T-helper 9 cell (primary cell): ENCODE measurements around the gene ZC3H7B.
A peak's percentile ranks its signal among the peaks of the same experiment; 100 is the strongest.

ENCODE experiments used
- DNase-seq: peaks from one replicate; pipeline ENCODE4 v3.0.0-alpha.2; 2020

Gene ZC3H7B

DNA sequence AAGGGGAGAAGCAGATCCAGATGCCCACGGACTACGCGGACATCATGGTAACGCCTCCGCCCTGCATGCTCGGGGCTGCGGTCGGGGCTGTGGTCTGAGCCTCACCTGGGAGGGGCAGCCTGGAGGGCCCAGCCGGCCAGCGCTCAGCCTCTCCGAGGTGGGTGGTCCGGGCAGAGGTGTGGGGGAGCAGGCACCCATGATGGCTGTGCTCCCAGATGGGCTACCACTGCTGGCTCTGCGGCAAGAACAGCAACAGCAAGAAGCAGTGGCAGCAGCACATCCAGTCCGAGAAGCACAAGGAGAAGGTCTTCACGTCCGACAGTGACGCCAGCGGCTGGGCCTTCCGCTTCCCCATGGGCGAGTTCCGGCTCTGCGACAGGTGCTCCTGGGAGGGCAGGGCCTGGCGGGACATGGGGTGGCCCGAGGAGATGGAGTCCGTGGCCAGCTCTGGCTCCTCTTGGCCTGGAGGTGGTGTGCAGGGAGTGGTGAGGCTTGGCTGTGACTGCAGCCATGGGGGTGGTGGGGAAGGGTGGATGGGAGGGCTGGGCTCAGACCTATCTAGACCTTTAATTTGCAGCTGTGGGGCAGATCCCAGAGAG lies 55.2 kb downstream of the ZC3H7B start:
- DNase-seq = no peak

DNA sequence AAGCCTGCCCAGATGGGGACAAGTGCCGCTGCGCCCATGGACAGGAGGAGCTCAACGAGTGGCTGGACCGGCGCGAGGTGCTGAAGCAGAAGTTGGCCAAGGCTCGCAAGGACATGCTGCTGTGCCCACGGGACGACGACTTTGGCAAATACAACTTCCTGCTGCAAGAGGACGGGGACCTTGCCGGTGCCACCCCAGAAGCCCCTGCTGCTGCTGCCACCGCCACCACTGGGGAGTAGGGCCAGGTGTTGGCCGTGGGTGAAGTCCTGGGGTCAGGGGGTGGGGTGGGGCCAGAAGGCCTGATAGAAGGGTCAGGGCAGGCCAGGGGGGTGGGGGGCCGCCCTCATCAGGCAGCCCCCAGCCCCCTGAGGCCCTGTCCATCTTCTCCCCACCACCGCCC lies 55.9 kb downstream of the ZC3H7B start:
- no peak for DNase-seq

DNA sequence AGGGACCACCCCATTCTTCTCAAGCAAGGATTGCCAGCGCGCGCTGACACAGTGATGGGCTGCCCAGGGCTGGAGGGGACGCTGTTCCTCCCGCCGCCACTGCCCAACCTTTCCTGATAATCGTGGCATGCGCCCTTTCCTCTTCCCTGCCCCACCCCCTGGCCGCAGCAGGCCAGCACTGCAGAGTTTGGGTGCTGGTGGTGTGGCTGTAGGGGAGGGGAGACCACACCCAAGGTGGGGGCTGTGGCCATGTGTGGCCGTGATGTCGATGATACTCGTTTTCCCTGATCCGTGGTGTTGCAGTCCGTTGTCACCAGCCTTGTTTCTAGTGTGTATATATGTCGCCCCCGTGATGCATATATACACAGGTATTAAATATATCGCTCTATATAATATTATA lies 57.6 kb downstream of the ZC3H7B start:
- no peak for DNase-seq

DNA sequence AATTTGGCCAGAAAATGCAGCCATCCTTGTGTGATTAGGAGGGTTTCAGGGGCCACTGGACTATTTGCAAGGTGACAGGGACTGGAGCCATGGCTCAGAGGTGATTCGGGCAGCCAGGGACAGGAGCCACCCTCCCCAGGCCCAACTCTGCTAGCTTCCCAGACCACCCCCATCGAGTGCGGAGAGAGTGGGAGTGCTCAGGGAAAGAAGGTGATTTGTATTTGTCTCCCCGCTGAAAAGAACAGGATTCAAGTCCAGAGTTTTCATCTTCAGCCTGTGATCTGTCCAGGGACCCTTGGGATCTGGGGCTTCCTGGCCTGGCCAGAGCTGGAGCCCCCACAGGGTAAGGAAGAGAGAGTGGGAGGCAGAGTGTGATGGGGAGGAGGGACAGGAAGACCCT lies 58.1 kb downstream of the ZC3H7B start:
- DNase-seq = no peak

DNA sequence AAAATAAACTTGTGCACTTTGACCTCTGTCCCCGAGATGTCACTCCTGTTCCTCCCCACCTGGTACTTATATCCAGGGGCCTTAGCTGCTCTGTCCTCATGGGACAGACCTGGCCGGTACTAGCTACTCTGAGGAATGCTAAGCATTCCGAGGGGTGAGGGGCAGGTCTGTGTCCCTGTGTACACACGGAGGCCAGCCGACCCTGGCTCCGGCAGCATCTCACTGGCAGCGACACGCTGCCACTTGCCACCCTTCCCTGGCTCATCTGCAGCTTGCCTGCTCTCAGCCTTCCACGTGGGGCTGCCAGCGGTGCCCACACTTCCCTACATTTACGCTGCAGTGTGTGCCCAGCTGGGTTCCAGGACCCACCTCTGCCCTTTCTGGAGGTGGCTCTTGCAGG lies 58.8 kb downstream of the ZC3H7B start:
- DNase-seq = no peak

DNA sequence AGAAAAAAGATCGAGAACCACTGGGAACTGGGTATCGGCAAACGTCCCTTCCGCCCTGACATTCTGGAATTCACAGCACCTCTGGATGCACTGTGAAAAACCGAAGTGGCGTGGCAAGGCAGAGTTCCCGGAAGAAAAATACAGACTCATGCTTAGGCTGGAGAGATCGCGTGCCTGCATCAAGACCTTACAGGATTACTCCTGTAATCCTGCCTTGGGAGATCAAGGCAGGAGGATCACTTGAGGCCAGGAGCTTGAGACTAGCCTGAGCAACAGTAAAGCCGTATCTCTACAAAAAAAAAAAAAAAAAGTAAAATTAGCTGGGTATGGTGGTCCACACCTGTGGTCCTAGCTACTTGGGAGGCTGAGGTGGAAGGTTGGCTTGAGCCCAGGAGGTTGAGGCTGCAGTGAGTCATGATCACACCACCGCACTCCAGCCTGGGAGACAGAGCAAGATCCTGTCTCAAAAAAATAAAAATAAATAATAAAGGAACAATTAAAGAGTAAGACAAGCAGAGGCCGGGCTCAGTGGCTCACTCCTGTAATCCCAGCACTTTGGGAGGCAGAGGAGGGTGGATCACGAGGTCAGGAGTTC lies 60.5 kb downstream of the ZC3H7B start:
- no peak for DNase-seq

DNA sequence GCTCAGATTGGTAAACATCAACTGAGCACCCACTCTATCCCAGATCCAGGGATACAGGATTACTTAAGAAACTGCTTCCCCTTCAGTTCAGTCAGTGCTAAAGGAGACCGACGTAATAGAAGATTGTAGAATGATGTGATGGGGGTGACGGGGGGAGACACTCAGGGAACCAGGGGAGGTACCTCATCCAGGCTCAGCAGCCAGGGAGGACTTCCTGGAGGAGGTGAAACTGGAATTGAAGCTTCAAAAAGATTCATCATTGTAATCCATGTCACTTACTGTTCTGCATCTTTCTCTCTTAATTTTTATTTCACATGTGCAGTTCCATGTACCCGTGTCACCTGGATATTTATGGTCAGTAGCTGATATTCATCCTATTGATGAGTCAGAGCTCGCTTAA lies 61.3 kb downstream of the ZC3H7B start:
- DNase-seq = no peak

DNA sequence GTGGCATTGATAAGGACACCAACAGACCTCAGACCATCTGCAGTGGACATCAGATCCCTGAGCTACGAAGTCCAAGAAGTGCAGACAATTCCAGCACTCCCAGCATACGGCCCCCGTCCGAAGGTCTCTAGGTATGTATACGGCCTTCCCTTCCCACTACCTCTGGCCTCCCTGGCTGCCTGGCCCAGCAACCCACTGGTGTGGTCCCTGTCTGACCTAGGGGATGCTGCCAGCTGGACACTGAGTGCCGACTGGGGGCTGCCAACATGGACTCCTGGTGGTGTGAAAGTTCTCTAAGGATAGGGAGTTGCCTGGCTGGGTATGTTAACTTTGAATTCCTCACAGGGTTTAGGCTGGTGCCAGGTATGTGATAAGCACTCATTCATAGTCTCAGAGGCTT lies 62.9 kb downstream of the ZC3H7B start:
- no peak for DNase-seq

DNA sequence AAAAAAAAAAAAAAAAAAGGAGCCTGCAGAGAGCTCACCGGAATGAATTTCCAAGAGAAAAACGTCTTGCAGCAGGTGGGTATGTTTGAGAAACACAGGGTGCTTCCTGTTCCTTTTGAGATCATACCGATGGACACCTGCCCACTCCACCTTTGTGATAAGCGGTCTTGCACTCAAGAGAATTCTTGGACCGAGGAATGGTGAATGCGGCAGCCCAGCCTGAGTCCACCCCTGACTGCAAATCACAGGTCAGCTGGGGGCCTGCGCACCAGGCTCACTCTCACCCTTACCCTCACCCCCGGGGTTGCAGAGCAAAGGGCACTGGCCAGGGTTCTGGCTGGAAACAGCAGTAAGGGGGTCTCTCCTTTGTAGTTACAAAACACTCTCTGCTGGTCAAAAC lies 63.6 kb downstream of the ZC3H7B start:
- DNase-seq = no peak

DNA sequence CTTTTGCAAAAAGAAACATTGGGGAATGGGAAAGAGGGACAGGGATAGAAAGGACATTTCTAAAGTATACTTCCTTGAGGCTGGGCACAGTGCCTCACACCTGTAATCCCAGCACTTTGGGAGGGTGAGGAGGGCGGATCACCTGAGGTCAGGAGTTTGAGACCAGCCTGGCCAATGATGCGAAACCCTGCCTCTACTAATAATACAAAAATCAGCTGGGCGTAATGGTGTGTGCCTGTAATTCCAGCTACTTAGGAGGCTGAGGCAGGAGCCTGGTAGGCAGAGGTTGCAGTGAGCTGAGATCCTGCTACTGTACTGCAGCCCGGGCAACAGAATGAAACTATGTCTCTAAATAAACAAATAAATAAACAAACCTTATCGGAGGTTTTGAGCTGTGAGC lies 64.1 kb downstream of the ZC3H7B start:
- no peak for DNase-seq

DNA sequence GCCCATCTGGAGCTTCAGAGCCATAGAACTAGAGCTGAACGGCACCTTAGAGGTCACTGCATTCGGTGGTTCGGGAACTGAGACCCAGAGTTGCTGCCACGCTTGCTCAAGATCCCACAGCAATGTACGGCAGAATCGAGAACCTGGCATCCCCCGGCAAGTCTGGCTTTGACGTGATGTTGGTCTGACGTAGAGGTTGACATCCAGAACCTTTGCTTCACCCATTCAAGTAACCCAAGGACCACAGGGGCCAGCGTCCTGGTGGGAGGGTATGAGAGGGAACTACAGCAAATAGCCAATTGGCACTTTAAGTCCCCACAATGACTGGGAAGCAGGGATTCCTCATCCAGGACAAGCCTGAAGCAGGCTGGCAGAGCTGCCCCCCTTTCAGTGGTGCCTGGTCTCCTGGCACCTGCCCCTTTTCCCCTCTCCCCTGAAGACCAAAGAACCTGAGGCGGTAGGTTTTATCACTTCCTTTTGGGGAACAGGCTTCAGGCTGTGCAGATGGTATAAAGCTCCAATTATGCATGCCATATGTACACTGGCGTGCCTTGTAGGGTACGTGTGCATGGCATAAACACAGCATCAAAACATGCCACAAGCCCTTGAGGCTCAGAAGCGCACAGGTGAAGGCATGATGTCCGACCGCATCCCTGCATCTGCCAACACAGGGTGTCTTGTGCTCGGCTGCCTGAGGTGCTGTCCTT lies 65.2 kb downstream of the ZC3H7B start:
- no peak for DNase-seq

DNA sequence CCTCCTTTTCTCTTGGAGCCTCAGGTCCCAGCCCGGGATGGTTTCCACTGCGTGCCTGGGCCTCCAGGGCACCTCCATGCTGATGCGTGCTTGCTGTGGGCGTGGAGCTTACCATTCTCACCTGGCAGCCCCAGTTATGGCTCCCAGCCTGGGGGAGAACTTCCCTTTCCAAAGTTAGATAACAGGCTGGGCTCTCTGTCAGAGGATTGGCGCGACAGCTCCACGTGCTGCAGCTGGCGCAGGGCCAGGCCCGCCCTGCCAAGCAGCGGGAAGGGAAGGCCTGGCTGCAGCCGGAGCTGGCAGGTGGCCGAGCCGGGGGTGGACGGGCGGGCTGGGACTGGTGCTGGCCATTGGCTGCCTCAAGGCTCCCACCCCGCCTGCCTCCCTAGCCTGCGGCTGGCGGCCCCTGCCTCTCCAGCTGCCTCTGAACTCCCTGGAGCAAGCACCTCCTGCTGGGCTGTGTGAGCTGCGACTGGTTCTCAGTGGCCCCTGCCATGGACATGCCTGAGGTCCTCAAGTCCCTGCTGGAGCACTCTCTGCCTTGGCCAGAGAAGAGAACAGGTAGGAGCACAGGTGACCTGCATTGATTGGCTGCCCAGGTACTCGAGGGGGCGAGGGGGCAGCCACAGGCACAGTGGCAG lies 65.8 kb downstream of the ZC3H7B start:
- DNase-seq = no peak

DNA sequence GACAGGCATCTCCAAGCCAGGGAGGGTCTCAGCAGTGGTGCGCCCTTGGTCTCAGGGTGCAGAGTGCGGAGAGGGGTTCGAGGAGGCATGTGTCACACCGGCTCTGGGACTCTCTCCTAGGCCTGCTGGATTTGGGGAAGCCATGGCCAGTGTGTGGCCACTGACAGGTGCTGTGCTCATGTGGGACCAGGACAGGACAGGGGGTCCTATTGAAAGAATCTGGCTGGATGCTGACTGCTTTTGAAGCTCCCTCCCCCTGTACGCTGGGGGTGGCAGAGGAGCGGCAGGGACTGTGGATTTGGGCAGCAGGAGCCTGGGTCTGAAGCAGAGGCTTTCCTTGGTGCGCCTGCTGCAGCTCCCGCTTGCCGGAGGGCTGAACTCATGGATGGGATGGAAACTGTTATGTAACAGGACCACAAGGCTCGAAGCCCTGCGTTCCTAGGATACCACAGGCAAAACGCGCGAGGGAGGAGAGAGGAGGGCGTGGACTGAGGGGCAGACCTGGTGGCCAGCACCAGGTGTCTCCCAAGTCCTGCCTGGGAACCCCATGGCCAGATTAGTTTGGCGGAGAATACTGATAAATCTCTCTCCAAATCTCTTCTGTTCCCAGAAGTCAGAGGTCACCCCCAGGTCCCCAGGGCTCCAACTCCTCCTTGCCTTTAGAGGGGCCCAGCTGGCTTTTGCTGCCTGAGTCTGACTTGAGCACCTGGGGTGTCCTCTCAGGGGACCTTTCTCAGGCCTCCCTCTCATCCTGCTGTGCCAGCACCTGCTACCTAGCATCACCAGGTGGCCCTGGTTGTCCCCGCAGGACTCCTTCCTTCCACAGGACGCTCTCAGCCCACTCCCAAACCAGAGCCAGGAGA lies 66.6 kb downstream of the ZC3H7B start:
- no peak for DNase-seq

DNA sequence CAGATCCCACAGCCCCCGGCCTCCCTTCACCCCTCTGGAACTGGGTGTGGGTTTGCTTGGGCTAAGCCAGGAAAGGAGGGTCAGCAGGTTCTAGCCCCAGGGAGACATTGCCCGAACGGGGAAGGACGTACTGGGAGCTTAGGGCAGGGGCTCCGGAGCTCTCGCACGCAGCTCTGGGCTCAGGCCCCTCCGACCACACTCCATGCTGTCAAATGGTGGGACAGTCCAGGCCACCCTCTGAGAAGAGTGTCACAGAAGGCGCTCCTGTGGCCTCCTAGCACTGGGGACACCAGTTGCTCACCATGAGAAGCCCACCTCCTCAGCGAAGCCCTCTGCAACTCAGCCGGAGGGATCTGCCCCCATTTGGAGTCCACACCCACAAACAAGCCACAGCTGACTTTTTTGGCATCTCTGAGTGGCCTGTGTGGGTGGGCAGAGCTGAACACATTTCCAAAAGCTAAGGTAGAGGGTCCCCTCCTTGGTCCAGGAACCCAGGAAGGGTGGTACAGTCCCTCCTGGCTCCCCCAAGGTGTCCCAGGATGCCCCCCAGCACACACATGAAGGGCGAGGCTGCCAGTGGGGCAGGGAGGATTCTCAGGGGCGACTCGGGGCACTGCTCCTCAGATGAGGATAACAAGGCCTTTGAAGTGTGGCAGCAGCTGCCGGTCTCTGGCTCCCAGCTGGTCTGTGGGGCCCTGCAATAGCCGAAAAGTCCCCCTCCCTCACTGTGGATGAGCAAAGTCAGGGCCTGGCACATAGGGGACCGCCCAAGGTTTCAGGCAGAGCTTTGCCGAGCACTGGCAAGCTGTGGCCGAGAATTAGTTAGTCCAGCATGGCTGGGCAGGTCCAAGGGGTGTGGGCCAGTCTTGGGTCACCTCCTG lies 67.5 kb downstream of the ZC3H7B start:
- no peak for DNase-seq

DNA sequence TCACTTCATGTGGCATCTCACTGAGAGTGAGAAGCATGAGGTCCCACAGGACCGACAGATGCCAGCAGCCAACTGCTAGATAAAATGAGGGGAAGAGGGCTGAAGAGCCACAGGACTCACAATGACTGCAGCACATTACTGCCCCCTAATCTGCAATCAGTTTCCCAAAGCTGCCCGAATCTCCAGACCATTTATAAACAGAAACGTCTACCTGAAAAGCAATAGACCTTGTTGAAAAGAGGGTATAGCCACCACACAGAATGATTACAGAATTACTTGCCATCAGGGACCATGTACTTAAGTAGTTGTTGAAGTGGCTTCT lies 68.1 kb downstream of the ZC3H7B start:
- no peak for DNase-seq

DNA sequence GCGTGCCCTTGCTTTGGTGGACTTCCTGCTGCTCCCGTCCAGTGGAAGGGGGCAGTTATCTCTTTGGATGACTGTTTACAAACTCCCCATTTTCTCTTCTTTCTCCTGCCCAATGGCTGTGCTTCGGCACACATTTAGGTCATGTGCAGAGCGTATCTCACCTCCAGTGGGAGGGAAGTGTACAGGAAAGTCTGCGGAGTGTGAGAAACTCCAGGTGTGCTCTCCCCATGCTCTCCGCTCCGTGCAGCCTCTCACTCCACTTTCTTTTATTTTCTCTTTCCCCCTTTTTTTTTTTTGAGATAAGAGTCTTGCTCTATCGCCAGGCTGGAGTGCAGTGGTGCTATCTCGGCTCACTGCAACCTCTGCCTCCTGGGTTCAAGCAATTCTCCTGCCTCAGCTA lies 68.5 kb downstream of the ZC3H7B start:
- no peak for DNase-seq

DNA sequence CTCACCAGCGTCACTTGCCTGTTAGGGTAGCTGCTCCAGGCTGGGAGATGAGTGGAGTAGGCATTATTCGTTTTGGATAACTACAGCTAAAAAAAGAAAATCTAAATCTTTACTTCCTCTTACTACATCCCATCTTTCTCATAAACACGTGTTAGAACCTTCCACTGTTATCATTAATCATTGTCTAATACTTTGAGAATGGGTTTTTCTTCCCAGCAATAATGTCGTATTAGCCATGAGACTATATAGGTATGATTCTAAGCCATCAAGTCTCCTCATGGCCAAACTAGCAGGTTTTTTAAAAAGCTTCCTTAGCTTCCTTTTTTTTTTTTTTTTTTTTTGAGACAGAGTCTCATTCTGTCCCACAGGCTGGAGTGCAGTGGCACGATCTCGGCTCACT lies 76.5 kb downstream of the ZC3H7B start:
- DNase-seq = no peak

DNA sequence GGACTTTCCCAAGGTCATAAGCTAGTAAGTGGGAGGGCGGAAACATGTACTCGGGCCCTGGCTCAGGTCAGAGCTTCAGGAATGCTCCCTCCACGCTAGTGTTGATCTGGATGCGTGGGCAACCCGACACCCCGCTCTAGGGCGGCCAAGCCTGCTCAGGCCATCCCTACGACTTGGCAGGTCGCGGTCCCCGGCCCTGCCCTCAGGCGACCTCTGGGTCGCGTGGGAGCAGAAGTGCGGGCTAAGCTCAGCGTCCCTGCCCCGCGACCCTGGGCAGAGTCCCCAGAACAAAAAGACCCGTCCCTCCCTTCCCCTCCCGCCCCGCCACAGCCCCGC lies 79.6 kb downstream of the ZC3H7B start:
- DNase-seq = no peak

DNA sequence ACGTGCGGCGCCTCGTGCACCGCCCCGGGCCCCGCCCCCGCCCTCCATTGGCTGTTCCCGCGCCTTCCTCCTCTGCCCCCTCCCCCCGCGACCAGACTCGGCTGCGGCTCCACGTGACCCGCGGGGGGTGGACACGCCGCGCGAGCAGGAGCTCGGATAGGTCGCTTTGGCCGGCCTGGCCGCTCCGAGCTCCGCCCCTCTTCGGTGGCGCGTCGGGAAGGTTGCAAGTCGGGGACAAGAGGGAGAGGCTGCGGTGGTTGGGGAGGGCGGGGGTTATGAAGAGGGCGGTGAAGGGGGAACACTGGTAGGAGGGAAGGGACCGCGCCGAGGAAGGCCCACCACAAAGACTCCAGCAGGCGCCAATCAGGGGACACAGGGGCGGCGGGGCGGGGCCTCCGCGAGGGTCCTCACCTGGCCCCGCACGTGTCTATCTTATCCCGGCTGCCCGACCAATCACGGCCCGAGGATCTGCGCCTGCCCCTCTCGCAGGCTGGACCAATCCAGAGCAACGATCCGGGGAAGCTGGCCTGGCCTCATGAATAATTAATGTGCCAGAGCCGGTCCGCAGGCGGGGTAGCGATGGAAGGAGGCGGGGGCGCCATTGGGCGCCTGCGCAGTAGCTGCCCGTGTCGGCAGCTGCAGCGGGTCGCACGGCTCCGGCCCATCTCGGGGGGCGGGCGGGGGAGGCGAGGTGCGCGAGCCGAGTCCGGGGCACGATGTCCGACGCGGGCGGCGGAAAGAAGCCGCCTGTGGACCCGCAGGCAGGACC lies 80.2 kb downstream of the ZC3H7B start, which contains the start of gene TEF:
Gene TEF, plus strand, starts transcription at position 614 of the 769 bp plus-strand sequence. Its CDS starts 103 bp downstream, at position 717.
- peak; percentile 98 for DNase-seq

DNA sequence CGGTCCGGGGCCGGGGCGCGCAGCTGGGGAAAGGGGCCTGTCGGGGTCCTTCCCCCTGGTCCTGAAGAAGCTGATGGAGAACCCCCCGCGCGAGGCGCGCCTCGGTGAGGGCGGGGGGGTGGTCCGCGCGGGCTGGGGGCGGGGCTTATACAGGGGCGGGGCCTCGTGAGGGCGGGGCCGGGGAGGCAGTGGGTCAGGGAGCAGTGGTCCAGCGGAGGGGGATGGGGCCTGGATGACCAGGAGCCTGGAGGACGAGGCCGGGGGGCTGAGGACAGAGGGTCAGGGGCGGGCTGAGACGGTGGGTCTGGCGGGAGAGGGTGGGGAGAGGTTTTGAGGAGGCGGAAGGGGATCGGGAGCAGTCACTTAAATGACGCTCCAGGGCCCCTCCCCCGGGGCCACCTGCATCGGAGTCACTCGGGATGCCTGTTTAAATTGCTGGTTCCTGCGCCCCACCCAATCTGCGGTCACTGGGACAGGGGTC lies 80.8 kb downstream of the ZC3H7B start:
- peak; percentile 63 for DNase-seq

DNA sequence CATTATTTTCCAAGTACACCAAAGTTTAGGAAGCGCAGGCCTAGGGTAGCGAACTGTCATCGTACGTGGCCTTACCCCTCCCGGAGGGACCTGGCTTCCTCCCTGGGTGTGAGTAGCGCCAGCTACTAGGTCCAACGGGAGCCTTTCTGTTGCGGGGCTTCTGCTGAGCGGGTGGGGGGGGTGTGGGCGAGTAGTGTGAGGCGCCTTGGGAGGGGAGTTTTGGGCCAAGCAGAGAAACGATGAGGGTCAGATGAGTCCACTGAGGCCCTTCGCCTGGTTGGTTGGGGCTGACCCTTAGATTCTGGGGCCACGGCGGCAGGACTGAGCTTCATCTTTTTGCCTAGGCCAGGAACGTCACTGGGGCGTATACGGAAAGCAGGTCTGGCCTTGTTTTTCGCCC lies 81.3 kb downstream of the ZC3H7B start:
- no peak for DNase-seq
